ENCODE measurements around the gene TFF1.

Gene TFF1

GRCh38 chr21:42382915-42383314 lies 16.6 kb upstream of the TFF1 start:
- DNase-seq (ENCODE audit: low read depth): no peak

DNA sequence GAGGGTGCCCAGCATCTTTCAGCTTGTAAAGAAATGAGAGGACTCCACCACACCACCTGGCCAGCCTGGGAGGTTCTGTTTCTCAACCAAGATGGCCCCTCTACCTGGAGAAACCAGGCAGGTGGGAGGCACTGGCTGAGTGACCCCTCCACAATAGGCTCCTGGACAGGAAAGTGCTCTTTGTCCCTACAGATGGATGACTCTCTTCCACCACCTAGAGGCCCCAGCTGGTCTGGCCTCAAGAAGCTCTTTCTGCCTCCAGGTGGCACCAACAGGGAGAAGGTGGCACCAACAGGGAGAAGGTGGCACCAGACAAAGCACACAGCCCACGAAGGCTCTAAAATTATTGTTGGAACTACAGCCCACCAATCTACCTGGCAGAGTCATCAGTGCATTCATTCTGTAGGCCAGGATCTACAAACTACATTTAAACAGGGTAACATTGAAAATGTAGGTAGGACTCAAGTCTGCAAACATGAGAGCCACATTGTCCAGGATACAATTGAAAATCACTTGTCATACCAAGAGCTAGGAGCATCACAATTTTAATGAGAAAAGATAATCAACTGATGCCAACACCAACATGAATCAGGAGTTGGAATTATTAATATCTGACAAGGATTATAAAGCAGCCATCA lies 15.1 kb upstream of the TFF1 start:
- no peak for DNase-seq (ENCODE audit: low read depth)

GRCh38 chr21:42379426-42380215 lies 13.3 kb upstream of the TFF1 start:
- no peak for DNase-seq (ENCODE audit: low read depth)

DNA sequence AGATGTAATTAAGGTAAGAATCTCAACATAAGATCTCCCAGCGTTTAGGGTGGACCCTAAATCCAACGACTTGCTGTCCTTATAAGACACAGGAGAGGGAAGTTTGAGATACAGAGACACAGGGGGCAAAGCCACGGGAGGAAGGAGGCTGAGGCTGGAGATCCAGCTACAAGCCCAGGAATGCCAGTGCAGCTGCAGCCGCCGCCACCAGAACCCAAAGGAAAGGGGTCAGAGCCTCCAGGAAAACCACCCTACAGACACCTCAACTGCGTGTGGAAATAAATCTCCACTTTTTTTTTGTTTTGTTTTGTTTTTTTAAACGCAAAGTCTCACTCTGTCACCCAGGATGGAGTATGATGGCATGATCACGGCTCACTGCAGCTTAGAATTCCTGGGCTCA lies 12.1 kb upstream of the TFF1 start:
- DNase-seq (ENCODE audit: low read depth): no peak

DNA sequence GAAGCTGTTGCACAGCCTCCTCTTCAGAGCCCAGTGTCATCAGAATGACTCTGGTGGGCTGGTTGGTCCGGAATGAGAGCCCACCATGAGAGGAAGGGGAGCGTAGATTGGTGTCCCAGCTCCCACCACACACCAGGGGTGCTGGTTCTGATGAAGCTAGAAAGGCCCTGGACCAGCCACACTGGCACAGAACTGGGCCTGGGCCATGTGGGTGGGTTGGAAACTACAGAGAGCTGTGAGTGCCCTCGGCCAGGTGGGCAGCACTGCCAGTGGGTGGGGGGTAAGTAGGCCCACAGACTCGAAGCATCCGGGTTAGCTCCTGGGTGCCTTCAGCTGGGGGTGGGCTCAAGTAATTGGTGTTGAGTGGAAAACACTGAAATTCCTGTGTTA lies 11.6 kb upstream of the TFF1 start:
- DNase-seq (ENCODE audit: low read depth): no peak

DNA sequence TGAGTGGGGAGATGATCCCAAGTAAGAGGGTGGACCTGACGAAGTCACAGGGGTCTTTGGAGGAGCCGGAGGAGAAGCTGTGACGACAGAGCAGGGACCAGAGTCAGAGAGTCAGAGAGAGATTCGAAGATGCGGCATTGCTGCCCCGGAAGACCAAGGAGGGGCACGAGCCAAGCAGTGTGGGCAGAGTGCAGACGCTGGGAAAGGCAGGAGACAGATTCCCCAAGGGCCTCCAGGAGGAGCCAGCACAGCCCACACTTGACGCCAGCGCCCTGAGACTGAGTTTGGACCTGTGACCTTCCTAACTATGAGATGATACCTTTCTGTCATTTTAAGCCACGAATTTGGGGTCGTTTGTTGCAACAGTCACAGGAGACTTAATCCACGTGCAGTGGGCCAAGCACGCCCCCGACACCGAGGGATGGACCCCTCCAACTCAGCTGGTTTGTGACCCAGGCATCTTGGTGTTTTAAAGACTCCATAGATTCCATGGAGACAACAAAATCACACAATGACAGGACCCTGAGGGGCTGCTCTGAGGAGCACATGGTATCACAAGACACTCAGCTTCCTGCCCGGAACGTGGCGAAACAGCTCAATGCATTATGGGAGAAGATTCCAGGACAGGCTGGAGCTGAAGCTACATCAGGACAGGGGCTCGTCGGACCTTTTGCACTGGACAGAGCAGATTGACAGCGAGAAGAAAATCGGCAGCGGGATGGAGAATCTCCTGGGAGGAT lies 11.0 kb upstream of the TFF1 start:
- no peak for DNase-seq (ENCODE audit: low read depth)

DNA sequence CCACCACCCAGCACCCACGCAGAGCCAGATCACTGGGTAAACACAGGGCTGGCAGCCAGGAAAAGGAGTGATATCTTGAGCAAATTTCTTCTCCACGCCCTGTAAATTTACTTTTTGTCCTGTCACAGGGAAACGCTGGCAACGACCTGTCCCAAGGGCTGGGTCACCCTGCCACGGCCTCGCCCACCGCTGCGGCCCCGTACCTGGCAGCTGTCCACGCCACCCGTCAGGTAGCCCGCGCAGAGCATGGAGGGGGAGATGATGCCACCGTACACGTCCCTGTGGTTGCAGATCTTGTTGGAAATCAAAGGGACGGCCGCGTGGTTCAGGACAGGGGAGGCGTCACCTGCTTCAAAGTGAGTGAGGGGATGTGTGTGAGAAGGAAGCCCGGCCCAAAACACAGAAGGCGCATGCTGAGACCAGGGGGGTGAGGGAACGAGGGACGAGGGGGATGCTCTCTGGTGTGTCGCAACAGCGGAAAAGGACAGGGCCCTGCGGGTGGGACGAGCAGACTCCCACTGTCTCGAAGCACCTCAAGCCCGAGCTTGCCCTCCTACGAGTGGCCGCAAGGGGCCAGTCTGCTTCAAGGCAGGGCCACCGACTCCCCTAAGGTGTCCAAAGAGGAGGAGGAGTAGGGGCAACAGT lies 10.1 kb upstream of the TFF1 start:
- no peak for DNase-seq (ENCODE audit: low read depth)

- no peak for DNase-seq (ENCODE audit: low read depth)
Measured at GRCh38 chr21:42375966-42376337, 9.6 kb upstream of the TFF1 start.

GRCh38 chr21:42375506-42375905 lies 9.2 kb upstream of the TFF1 start:
- DNase-seq (ENCODE audit: low read depth): no peak

GRCh38 chr21:42374864-42375499 lies 8.6 kb upstream of the TFF1 start:
- no peak for DNase-seq (ENCODE audit: low read depth)

- no peak for DNase-seq (ENCODE audit: low read depth)
Measured at GRCh38 chr21:42374457-42374856, 8.1 kb upstream of the TFF1 start.

DNA sequence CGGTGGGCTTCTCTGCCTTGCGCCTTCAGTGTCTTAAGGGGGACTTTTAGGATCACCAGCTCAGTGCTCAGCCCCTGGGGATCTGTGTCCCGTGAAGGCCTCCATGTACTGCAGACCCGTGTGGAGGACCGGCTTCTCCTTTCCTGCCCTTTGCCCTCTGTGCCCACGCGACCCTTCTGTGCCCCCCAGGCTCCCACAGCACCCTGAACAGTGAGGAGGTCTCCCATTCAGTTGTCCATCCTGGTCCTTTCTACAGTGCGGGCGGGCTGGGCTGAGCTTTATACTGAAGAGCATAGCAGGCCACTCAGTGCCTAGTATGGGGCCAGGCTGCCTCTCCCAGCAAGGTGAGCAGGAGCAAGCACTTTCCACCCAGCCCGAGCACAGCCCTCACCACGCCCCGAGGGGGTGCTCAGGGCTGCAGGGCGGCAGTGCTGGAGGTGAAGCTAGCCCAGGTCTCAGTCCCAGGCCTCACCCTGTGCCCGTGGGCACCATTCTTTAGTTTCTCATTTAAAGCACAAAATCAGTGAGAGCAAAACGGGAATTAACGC lies 7.6 kb upstream of the TFF1 start:
- no peak for DNase-seq (ENCODE audit: low read depth)

DNA sequence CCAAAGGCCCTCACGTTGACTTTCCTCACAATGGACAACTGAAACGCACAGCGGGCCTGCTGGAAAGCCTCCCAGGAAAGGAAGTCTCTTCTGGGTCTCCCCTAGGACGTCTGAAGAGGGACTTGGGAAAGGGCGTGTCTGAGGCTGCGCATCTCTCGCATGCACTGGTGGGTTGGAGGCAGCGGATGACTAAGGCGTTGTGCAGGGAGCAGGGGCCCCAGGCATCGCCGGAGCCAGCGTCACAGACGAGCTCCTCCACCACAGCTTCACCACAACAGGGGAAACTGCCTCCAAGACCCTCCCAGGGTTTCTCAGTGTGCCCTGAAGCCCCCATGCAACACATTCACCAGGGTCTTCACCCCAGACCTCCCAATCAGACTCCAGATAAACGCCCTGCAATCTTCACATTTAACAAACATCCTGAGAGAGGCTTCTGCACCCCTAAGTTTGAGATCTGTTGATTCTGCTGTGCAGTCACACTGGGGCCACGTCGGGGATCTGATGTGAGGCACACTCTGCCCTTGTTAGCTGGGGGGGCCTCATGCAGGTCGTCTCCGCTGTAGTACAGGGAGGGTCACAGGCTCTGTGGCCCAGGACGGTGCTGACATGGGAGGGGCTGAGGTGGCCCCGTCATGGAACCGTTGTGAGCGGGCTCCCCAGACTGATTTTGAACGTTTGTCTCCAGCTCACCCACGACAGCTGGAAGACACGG lies 7.0 kb upstream of the TFF1 start:
- DNase-seq (ENCODE audit: low read depth): peak; percentile 10

GRCh38 chr21:42370894-42371654 lies 4.7 kb upstream of the TFF1 start:
- DNase-seq (ENCODE audit: low read depth): no peak

DNA sequence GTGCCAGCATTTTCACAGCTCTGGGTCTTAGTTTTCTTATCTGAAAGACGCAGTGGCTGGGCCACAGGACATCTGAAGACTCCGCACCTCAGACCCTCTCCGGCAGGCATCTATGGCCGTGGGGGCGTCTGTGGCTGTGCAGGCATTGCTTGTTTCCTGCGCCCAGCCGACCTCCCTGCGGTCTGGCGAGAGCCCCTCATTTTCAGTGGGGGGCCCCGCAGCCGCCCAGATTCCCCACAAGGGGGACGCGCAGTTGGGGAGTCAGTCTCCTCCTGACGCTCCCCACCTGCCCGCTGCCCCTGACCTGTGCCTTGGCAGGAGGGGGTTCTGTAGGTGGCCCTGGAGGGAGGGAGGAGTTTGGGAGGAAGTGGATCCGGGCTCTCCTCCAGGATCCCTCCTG lies 3.5 kb upstream of the TFF1 start:
- DNase-seq (ENCODE audit: low read depth): no peak

DNA sequence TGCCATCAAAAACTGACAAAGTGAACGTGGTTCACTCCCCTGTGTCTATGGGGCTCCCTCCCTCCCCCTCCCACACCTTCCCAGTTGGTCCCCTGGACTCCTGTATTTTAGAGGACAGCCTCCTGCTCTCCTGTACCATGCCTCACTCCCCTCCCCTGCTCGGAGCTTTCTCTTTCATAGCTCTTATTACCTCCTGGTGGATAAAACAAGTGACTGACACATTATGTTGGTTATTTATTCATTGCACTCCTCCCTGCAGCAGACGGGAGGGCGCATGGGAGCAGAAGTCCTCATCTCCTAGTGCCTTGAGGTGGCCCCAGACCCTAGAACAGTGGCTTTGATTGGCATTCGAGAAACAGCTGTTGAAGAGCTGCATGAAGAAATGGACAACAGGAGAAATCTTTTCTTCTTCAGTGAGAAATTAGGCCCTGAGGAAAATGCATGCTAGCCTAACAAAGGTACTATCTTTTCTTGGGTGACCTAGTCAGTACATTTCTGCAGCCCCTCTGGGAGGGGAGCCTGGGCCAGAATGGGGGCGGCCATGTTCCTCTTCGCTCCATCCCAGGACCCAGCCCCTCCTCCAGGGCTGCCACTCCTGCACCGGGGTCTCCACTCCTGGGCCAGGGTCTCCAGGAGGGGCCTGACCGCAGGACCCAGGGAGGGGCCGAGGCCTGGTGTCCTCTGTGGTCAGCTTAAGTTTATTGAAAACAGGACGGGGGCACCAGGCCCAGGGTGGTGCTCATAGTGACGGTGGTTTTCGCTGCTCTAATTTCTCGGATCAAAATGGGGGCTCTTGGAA lies 1.2 kb upstream of the TFF1 start:
- no peak for DNase-seq (ENCODE audit: low read depth)

- DNase-seq (ENCODE audit: low read depth): no peak
Measured at GRCh38 chr21:42365770-42366169, 565 bp downstream of the TFF1 start.

- DNase-seq (ENCODE audit: low read depth): no peak
Measured at GRCh38 chr21:42364304-42364865, 1.9 kb downstream of the TFF1 start.

- DNase-seq (ENCODE audit: low read depth): no peak
Measured at GRCh38 chr21:42363312-42363711, 3.0 kb downstream of the TFF1 start.
